Left cardiac atrium (tissue), 4 donors: ENCODE results near the gene TSPAN9. TPM values are rescaled to one million over a fixed set of nuclear protein-coding genes. Genes with fewer than 3 reads are reported as not detected.

Experiments
- ATAC-seq, 2 donors: fragments of 200-7000 bp; cut with Tn5 transposase; one replicate each; pipeline ENCODE4 v1.9.1; 2020; ENCODE audit warnings: mild to moderate bottlenecking in 2 of 2, moderate library complexity in 2 of 2
- DNase-seq: peaks from one replicate; pipeline ENCODE4 v3.0.0-alpha.2; 2020
- intact Hi-C, 2 donors: fragments of 100-400 bp; cut with DNase I; formaldehyde crosslinking; loops; one replicate each; pipeline versions ENCODE4 v1.14.1 to v1.15.1; 2022 to 2023
- total RNA-seq, 2 donors: library from RNA; stranded (reverse); fragmentation: NEBNext Ultra II Directional; extraction: Animal tissue kit (Norgen Biotek cat#: 25700); gene quantifications; one replicate each; pipeline ENCODE4 v1.2.1, GENCODE V29; 2021
- donor health status: DM: no; HTN: yes; CAD: no.
- donor health status: DM: no; HTN: yes; CAD: no; lungs with severe emphysema.
- donor health status: DM: yes; HTN: yes; CAD: no.
- donor health status: Dilated cardiomyopathy.

The TSPAN9 gene
- total RNA-seq, 2 donors from 2014 or later: 125 to 201 TPM

DNA sequence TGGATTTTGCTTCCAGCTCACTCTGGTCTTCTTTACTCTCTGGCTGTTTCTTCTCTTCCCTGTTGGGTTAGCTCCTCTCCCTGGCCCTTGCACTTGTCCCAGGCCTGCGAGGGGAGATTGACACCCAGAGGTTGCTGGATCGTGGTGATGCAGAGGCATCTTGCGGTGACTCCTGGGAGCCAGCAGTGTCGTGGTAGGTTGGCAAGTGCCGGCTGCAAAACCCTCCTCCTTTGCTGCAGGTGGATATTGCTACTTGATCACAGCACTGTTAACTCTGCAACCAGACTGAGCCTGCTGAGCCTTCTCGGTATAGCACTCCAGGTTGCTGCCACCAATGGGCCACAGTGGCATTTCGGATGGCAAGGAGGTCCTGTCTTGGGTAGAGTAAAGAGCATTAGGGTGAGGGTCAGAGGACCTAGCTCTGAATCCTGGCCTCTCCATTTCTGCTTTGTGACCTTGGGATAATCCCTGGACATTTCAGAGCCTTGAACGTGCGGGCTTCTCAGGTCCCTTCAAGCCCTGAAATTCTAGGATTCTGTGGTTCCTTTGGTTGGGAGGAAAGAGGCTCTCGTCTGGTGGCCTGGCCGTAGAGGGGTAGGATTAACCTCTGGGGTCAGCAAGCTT lies 87.4 kb downstream of the TSPAN9 start:
- DNase-seq (no peak), ATAC-seq (no peak)
- intact Hi-C loops: no loop called here

DNA sequence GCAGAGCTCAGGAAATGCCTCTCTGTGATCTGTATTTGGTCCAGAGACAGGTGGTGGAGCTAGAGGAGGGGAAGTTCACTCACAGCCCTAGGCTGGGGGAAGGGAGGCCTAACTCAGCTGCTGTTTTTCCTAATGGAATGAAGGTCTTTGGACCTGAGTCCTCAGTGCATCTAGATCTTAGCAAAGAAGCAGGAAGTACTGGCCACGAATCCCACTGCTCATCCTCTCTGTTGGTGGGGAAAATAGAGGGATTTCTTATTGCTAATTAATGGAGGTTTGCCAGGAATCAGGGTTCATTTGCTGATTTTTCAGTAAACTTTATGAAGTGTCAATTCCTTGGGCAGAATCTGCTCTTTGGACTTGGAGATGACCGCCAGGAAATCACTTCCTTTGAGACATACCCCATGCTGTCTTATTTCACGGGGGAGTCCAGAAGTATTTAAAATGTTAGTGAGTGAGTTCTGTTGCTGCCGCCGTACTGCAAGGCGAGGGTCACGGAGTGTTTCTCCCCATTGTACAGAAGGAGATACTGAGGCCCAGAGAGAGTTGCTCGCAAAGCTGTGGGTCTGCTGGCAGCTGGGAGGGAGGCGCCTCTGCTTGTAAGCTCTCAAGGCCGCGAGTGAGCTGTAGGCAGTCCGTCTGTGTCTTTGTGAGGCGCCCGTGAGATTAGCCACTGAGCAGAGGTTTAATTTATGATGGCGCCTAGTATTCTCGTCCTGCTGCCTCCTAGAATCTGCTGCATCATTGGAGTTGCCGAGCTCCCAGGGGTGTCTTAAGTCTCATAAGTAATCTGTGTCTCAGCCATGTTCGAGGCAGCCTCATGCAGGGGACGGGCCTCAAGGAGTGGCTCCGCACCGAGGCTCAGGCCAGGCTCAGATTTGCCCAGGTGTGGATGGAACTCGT lies 88.2 kb downstream of the TSPAN9 start:
- peak in 1 of 2 donors; percentile 30 for ATAC-seq

DNA sequence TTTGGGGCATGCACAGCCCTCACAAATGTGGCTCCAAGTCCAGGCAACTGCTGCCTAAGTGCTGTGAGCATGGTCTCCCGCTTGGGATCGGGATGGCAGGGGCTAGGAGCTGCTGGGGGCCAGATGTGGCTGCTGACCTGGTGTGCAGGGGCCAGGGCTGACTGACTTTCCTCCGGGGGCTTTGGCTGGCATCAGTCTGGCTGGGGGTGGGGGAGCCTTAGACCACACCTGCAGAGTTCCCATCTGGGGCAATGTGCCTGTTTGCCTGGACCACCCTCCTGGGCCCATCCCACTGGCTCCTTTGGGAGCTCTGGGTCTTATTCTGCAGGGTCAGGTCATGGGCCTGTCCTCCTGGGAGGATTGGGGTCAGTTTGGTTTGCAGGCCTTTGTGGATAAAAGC lies 90.5 kb downstream of the TSPAN9 start:
- no peak for ATAC-seq
- intact Hi-C loops: no loop called here
- DNase-seq: no peak

More for the DNA sequence above, 88.2 kb downstream of the TSPAN9 start:
- intact Hi-C loops: no loop called here
- no peak for DNase-seq

DNA sequence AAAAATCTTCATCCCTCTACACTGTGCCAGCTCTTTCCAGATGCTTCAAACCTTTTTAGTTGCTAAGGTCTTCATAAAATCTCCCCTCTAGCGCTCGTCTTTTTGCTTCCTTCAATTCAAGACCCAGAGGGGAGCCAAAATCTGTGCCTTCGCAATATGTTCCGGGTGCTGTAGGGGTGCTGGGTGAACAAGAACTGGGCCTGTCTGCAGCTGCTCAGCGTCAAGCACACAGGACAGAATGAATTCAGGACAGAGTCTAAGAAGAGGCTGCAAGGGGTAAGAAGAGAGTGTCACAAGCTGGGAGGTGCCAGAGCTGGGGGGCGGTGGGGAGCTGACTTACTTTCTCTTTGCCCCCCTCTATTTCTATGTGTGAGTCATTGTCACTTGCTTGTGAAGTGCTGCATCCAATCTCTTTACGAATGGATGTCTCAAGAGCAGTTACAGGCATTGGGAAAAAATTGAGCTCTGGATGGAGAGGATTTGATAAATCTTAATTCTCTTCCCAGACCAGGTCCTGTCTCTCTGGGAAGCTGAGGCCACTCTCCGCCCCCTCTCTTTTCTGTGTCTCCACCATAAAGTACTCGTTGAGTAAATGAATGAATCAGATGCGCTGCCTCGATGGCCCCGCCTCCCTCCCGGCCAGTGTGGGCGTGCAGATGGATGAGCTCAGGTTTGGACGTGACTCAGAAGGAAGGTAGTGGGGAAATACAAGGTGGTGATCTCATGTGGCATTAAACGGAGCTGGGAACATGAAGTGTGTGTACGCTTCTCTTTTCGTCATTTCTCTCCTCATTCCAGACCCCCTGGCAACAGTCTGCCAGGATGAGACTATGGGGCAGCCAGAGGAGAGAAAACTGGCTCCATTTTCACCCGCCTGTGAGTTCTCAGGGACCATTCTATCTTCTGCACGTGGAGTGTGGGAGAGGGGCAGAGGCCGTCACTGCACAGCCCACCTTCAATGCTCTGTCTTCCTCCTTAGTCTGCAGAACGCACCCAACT lies 91.3 kb downstream of the TSPAN9 start:
- no peak for DNase-seq
- intact Hi-C loops: no loop called here
- peak in 1 of 2 donors; percentile 91 for ATAC-seq

GRCh38 chr12:3170423-3171194 lies 93.4 kb downstream of the TSPAN9 start:
- intact Hi-C loops: no loop called here
- ATAC-seq (no peak), DNase-seq (no peak)

GRCh38 chr12:3171195-3171591 lies 94.0 kb downstream of the TSPAN9 start:
- no peak for ATAC-seq
- no peak for DNase-seq
- intact Hi-C loops: no loop called here

DNA sequence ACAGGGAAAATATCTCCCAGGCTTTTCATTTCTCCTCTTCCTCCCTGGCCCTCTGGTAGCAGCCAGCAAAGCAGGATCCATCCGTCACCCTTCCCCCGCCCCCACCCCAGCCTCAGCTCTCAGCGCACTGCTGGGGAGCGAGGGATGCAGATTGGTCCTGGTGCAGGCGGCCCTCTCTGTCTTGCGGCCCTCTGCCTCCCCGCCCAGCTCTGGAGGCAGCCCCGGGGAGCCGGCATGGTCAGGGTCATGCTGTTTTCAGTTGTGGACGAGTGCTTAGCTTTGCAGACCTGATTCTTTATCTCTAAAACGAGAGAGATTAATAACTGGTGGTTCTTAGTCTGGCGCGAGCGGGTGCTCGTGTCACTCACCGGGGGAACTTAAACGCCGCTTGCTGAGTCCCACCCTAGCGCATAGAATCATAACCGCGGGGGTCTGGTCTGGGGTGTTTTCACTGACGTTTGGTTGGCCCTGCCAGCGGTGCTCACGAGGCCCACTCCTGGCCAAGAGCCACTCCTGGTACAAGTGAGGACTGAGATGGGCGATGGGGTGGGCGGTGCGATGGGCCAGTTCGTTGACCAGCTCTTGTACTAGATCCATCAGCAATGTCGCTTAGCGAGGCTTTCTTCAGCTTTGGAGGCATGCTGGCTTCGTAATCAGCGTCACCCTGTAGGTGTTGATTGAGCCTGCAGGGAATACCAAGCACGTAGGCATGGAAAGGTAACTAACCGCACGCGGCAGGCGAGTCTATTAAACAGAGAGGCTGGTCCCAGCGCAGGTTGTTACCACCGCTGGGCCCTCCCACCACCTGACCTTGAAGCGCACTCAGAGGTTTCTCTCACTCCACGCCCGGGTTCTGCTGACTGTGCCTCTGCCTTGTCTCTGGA lies 95.2 kb downstream of the TSPAN9 start:
- intact Hi-C loops: no loop called here
- ATAC-seq (no peak), DNase-seq (no peak)

DNA sequence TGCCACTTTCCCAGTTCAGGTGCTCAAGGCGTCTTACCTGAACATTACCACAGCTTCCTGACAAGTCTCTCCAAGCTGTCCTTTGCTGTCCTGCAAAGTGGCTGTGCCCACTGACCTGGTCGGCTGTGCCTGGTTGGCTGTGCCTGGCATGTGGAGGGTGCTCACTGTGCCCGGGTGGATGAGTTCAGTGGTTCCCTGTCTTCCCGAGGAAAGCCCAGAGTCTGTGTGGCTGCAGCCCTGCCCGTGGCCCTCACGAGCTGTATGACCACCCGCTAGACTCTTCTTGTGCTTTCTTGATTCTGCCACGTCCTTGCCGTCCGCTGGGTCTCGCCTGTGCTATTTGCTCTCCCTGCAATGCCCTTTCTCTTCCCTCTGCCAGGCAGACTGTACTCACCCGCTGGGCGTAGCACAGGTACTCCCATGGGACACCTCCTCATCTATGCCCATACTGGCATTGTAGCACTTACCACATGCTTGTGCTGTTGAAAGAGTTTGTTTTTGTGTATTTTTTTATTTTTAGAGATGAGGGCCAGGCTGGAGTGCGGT lies 95.9 kb downstream of the TSPAN9 start:
- intact Hi-C loops: no loop called here
- DNase-seq: no peak
- ATAC-seq: no peak

DNA sequence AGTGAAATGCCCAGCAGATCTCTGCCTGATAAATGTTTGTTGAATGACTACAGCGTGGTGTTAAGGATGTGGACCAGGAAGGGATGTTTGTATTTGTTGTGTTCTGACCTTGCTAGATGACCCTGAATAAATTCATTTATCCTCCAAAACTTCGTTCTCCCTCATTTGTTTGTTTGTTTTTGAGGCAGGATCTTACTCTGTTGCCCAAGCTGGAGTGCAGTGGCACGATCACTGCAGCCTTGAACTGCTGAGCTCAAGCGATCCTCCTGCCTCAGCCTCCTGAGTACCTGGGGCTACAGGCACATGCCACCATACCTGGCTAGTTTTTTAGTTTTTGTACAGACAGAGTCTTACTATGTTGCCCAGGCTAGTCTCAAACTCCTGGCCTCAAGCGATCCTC lies 96.7 kb downstream of the TSPAN9 start:
- intact Hi-C loops: no loop called here
- ATAC-seq (no peak), DNase-seq (no peak)

- peak; percentile 47 to 53 for ATAC-seq
- DNase-seq: no peak
- intact Hi-C loops: no loop called here
Observed at GRCh38 chr12:3175238-3175637, 98.1 kb downstream of the TSPAN9 start.

- no peak for DNase-seq
- no peak for ATAC-seq
- intact Hi-C loops: no loop called here
Observed at GRCh38 chr12:3176754-3177153, 99.6 kb downstream of the TSPAN9 start.

- intact Hi-C loops: no loop called here
- no peak for ATAC-seq
- DNase-seq: no peak
Observed at GRCh38 chr12:3177778-3178425, 100.7 kb downstream of the TSPAN9 start.

DNA sequence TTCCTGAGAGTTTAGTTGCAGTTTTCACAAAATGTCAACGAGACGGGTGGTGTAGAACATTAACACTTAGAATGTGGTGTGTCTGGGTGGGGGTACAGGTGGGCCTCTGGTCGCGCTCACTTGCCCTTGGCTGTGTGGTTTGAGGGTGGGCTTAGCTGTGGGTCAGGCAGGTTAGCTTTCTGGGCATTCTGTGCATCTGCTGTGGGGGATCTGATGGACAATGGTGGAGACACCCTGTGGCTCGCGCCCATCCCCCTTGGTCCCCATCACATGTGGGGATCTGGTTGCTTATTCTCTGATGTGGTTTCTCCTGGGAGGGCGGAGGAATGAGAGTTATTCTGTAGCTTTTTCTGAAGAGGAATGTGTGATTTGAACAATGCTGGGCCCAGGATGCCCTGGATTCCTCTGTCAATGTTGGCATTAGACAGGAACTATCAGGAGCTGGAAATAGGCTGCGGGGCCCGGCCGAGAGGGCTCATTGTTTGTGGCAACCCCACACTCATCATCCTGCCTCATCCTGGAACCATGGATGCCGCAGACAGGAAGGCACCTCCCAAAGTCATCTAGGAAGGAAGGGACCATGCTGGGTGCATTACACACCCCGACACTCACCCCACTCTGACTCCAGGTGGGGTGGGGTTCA lies 101.6 kb downstream of the TSPAN9 start:
- no peak for ATAC-seq
- intact Hi-C loops: no loop called here
- no peak for DNase-seq

GRCh38 chr12:3179731-3180130 lies 102.6 kb downstream of the TSPAN9 start:
- DNase-seq: no peak
- intact Hi-C loops: no loop called here
- ATAC-seq: no peak

DNA sequence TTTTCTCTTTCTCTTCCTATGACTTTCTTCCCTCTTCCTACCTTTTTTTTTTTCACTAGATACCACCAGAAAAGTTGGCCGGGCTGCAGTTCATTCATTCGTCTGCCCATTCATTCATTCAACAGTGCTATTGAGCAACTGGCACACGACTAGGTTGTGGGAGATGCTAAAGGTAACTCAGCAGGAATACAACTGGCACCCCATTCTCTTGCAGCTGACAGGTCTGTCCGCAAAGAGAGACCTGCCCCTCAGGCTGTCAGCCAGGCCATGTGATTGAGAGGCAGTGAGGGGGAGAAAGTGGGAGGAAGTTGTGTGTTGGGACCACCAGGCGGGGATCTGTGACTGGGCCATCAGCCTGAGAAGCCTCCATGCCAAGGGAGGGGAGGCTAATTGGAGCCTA lies 105.2 kb downstream of the TSPAN9 start:
- DNase-seq (no peak), ATAC-seq (no peak)
- intact Hi-C loops: no loop called here

DNA sequence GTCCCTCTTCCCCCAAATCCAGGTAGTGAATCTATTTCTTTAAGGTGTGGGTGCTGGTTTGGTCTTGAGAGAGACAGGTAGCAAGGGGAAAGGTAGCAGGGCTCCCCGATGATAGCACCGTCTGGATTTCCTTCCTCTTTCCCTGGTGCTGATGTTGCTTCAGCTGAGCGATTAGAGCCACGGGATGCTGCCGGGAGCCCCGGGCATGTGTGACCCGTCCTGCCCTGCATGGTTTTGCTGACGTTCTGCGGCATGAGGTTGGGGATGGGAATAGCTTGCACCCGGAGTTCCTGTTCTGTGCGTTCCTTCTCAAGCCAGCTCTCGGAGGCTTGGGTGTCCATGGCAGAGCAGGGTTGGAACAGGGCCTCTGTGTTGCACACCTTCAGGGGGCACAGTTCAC lies 107.3 kb downstream of the TSPAN9 start:
- intact Hi-C loops: no loop called here
- no peak for DNase-seq
- ATAC-seq: no peak
